H1 (cell line): ENCODE measurements around the gene ZC2HC1C. TPM values are rescaled to one million over a fixed set of nuclear protein-coding genes. Genes with fewer than 3 reads are reported as not detected.

Experiments used
- CTCF ChIA-PET: fragments of 300-600 bp; sonication (Branson Sonifier 250); formaldehyde crosslinking; loops from one replicate; lab custom pipeline; 2021; ENCODE audit not compliant: partially characterized antibody; lab: Charles Lee
- POLR2A ChIA-PET: fragments of 300-600 bp; sonication (Branson Sonifier 250); formaldehyde crosslinking; loops from one replicate; lab custom pipeline; 2021; ENCODE audit warnings: inconsistent platforms; ENCODE audit not compliant: partially characterized antibody; lab: Charles Lee
- DNase-seq, 2 experiments: peaks; one replicate each; pipeline versions ENCODE4 v3.0.0 to v3.0.0-alpha.2; 2010 to 2022; ENCODE audit warnings: low spot score in 2 of 2, low read depth in 1 of 2, mixed read lengths in 1 of 2
- FAIRE-seq: peaks from 2 replicates; lab custom pipeline; 2011; peaks lifted over from hg19 to GRCh38; lab: Jason Lieb, UNC
- H2AFZ ChIP-seq: 2 replicates; pipeline ENCODE4 v1.8.1; 2012; ENCODE audit warnings: low read length, inconsistent platforms
- H2AK5ac ChIP-seq: 2 replicates; pipeline ENCODE4 v1.6.1; 2013; ENCODE audit warnings: low read depth, low read length
- H2BK120ac ChIP-seq: replicated peaks from 2 replicates; pipeline ENCODE3; 2013; ENCODE audit warnings: low read depth, low read length, inconsistent platforms
- H2BK12ac ChIP-seq: 2 replicates; pipeline ENCODE4 v1.6.1; 2013; ENCODE audit warnings: low read depth, low read length
- H2BK15ac ChIP-seq: 2 replicates; pipeline ENCODE4 v1.6.1; 2013; ENCODE audit warnings: low read length
- H2BK20ac ChIP-seq: 2 replicates; pipeline ENCODE4 v1.6.1; 2013; ENCODE audit warnings: low read length
- H2BK5ac ChIP-seq: 2 replicates; pipeline ENCODE4 v1.6.1; 2013; ENCODE audit warnings: low read depth, low read length
- H3K14ac ChIP-seq: 2 replicates; pipeline ENCODE4 v1.6.1; 2013; ENCODE audit warnings: inconsistent platforms; ENCODE audit not compliant: insufficient read length
- H3K18ac ChIP-seq: 2 replicates; pipeline ENCODE4 v1.6.1; 2013; ENCODE audit warnings: low read length; ENCODE audit errors: extremely low read depth
- H3K23ac ChIP-seq: 2 replicates; pipeline ENCODE4 v1.6.1; 2013; ENCODE audit warnings: inconsistent platforms; ENCODE audit not compliant: insufficient read length
- H3K23me2 ChIP-seq: 2 replicates; pipeline ENCODE4 v1.6.1; 2013; ENCODE audit warnings: low read depth, low read length
- H3K27ac ChIP-seq: 2 replicates; pipeline ENCODE4 v1.6.1; 2011; ENCODE audit warnings: low read depth, low read length, inconsistent platforms
- H3K27me3 ChIP-seq, 4 experiments: replicated peaks in 1 of 4; 1 replicate in 1 of 4; 2 replicates in 3 of 4; pipeline versions ENCODE4 v1.6.1 to v1.8.1; 2011 to 2013; ENCODE audit warnings: low read length in 3 of 4, mild to moderate bottlenecking in 3 of 4, inconsistent platforms in 2 of 4, mixed read lengths in 2 of 4, moderate library complexity in 1 of 4; ENCODE audit not compliant: control insufficient read depth in 3 of 4, insufficient read depth in 3 of 4; ENCODE audit errors: extremely low read depth in 1 of 4
- H3K36me3 ChIP-seq, 4 experiments: 2 replicates each; pipeline versions ENCODE4 v1.6.1 to v1.8.1; 2011 to 2013; ENCODE audit warnings: mild to moderate bottlenecking in 4 of 4, low read length in 3 of 4, moderate library complexity in 2 of 4, control low read depth in 1 of 4, inconsistent platforms in 1 of 4; ENCODE audit not compliant: insufficient read depth in 4 of 4, control insufficient read depth in 2 of 4
- H3K4ac ChIP-seq: replicated peaks from 2 replicates; pipeline ENCODE3; 2013; ENCODE audit warnings: low read length, low read depth, mixed read lengths, inconsistent platforms; ENCODE audit not compliant: insufficient read length
- H3K4me1 ChIP-seq, 4 experiments: replicated peaks in 1 of 4; 1 replicate in 1 of 4; 2 replicates in 3 of 4; pipeline versions ENCODE4 v1.6.1 to v1.8.1; 2011 to 2013; ENCODE audit warnings: low read length in 3 of 4, inconsistent platforms in 2 of 4, mixed read lengths in 1 of 4; ENCODE audit not compliant: insufficient read depth in 4 of 4, control insufficient read depth in 3 of 4
- H3K4me2 ChIP-seq, 2 experiments: 2 replicates each; pipeline versions ENCODE4 v1.6.1 to v1.8.1; 2011 to 2013; ENCODE audit warnings: low read depth in 2 of 2, low read length in 2 of 2, control low read depth in 1 of 2, inconsistent platforms in 1 of 2, mild to moderate bottlenecking in 1 of 2; ENCODE audit not compliant: insufficient read depth in 1 of 2
- H3K4me3 ChIP-seq, 4 experiments: fragments of 200-600, 300-600 bp in 1 of 4; sonication (generic), shearing (Covaris generic), sonication (Bioruptor Twin) in 1 of 4; 2 replicates each; pipeline versions ENCODE4 v1.5.1 to v1.8.1; 2011 to 2016; ENCODE audit warnings: low read length in 4 of 4, low read depth in 3 of 4, control low read depth in 2 of 4, inconsistent platforms in 2 of 4, mild to moderate bottlenecking in 2 of 4, mixed read lengths in 1 of 4, moderate library complexity in 1 of 4; ENCODE audit not compliant: insufficient read depth in 2 of 4; ENCODE audit errors: extremely low read depth in 1 of 4
- H3K56ac ChIP-seq: replicated peaks from 2 replicates; pipeline ENCODE3; 2013; ENCODE audit warnings: low read depth, mild to moderate bottlenecking, mixed read lengths, low read length, inconsistent platforms; ENCODE audit not compliant: insufficient read length
- H3K79me1 ChIP-seq: 2 replicates; pipeline ENCODE4 v1.6.1; 2013; ENCODE audit warnings: low read depth, low read length, control low read depth
- H3K79me2 ChIP-seq, 2 experiments: 2 replicates each; pipeline versions ENCODE4 v1.6.1 to v1.8.1; 2012 to 2013; ENCODE audit warnings: low read length in 2 of 2, mild to moderate bottlenecking in 2 of 2, inconsistent platforms in 1 of 2; ENCODE audit not compliant: insufficient read depth in 2 of 2, control insufficient read depth in 1 of 2
- H3K9ac ChIP-seq, 4 experiments: replicated peaks in 1 of 4; 1 replicate in 1 of 4; 2 replicates in 3 of 4; pipeline versions ENCODE4 v1.6.1 to v1.8.1; 2011 to 2013; ENCODE audit warnings: low read depth in 3 of 4, low read length in 3 of 4, control low read depth in 2 of 4, mild to moderate bottlenecking in 2 of 4, moderate library complexity in 2 of 4, inconsistent platforms in 1 of 4; ENCODE audit errors: extremely low read depth in 1 of 4
- H3K9me3 ChIP-seq, 2 experiments: 2 replicates each; pipeline versions ENCODE4 v1.6.1 to v1.8.1; 2012 to 2013; ENCODE audit warnings: mild to moderate bottlenecking in 2 of 2, moderate library complexity in 2 of 2, control low read depth in 1 of 2, inconsistent platforms in 1 of 2, low read depth in 1 of 2, low read length in 1 of 2, mixed read lengths in 1 of 2; ENCODE audit not compliant: insufficient read depth in 2 of 2
- H4K20me1 ChIP-seq, 2 experiments: replicated peaks in 1 of 2; 2 replicates each; pipeline versions ENCODE3 to v1.8.1; 2011 to 2013; ENCODE audit warnings: inconsistent platforms in 2 of 2, low read length in 2 of 2, mild to moderate bottlenecking in 1 of 2; ENCODE audit not compliant: insufficient read depth in 2 of 2, control insufficient read depth in 1 of 2
- H4K5ac ChIP-seq: 2 replicates; pipeline ENCODE4 v1.6.1; 2013; ENCODE audit warnings: low read length, low read depth, mixed read lengths, inconsistent platforms; ENCODE audit not compliant: insufficient read length
- H4K8ac ChIP-seq: 2 replicates; pipeline ENCODE4 v1.8.0; 2013; ENCODE audit warnings: mild to moderate bottlenecking, moderate library complexity, low read length, inconsistent platforms; ENCODE audit not compliant: insufficient read depth; ENCODE audit errors: extremely low read depth
- H4K91ac ChIP-seq: replicated peaks from 2 replicates; pipeline ENCODE3; 2013; ENCODE audit warnings: low read length, mixed read lengths, inconsistent platforms; ENCODE audit not compliant: insufficient read length
- EP300 ChIP-seq, 2 experiments: IDR thresholded peaks; 1 replicate in 1 of 2; 2 replicates in 1 of 2; pipeline ENCODE4 v1.6.1; 2011 to 2012; ENCODE audit warnings: low read depth in 2 of 2, low read length in 2 of 2, mild to moderate bottlenecking in 2 of 2, borderline replicate concordance in 1 of 2, inconsistent platforms in 1 of 2, moderate library complexity in 1 of 2
- GABPA ChIP-seq: IDR thresholded peaks from 2 replicates; pipeline ENCODE4 v1.6.1; 2011; ENCODE audit warnings: mild to moderate bottlenecking, low read length, moderate library complexity, borderline replicate concordance; ENCODE audit not compliant: insufficient read depth
- KDM1A ChIP-seq: fragments of 200-600, 300-600 bp; sonication (generic); IDR thresholded peaks from 2 replicates; pipeline ENCODE4 v1.7.1; 2016; ENCODE audit warnings: mild to moderate bottlenecking, low read length, borderline replicate concordance
- RBBP5 ChIP-seq: IDR thresholded peaks from 2 replicates; pipeline ENCODE4 v1.7.1; 2012; ENCODE audit warnings: low read depth, mild to moderate bottlenecking, inconsistent platforms, low read length, moderate library complexity, borderline replicate concordance
- SP2 ChIP-seq: IDR thresholded peaks from 2 replicates; pipeline ENCODE4 v1.6.1; 2012; ENCODE audit warnings: mild to moderate bottlenecking, low read length, inconsistent platforms
- TAF7 ChIP-seq: optimal IDR thresholded peaks from 2 replicates; pipeline ENCODE3; 2011; ENCODE audit warnings: low read depth, mild to moderate bottlenecking, inconsistent platforms, low read length, moderate library complexity, borderline replicate concordance
- TEAD4 ChIP-seq: IDR thresholded peaks from 2 replicates; pipeline ENCODE4 v1.6.1; 2012; ENCODE audit warnings: low read depth, low read length, inconsistent platforms, mixed read lengths
- WGBS, 2 experiments: shearing (Covaris generic) in 1 of 2; methylation state at CpG; one replicate each; pipeline versions ENCODE4 v1.1.6 to v1.1.7; 2013 to 2015; ENCODE audit warnings: low lambda C conversion rate in 2 of 2, mixed read lengths in 2 of 2, inconsistent platforms in 1 of 2, low coverage in 1 of 2, missing lambda C conversion rate in 1 of 2; ENCODE audit not compliant: insufficient replicate concordance in 2 of 2, insufficient coverage in 1 of 2, insufficient read length in 1 of 2; ENCODE audit errors: extremely low coverage in 1 of 2, missing lambda C conversion rate in 1 of 2; 5-methylcytosine and 5-hydroxymethylcytosine counted together
- polyA plus RNA-seq, 7 experiments: library from polyadenylated mRNA; depleted of rRNA in 3 of 7; stranded (reverse) in 5 of 7; unstranded in 2 of 7; fragments of >200 nt in 5 of 7; fragments of 200-250 nt in 2 of 7; gene quantifications; 1 replicate in 5 of 7; 2 replicates in 1 of 7; 4 replicates in 1 of 7; pipeline versions ENCODE4 v1.2.1 to v1.2.3, GENCODE V29; 2011 to 2013; ENCODE audit warnings: missing spikeins in 2 of 7, mixed read lengths in 2 of 7
- total RNA-seq: library from RNA; stranded (reverse); fragmentation: NEBNext Ultra II Directional; extraction: Animal tissue kit (Norgen Biotek cat#: 25700); gene quantifications from 2 replicates; pipeline ENCODE4 v1.2.1, GENCODE V29; 2021
- TF ChIP-seq, protein P1 (sequence below): IDR thresholded peaks from 2 replicates; pipeline ENCODE4 v1.6.1; 2012; ENCODE audit warnings: inconsistent platforms
- TF ChIP-seq, protein P2 (sequence below): IDR thresholded peaks from 2 replicates; pipeline ENCODE4 v1.6.1; 2012; ENCODE audit warnings: inconsistent platforms

Gene ZC2HC1C
- total and polyA plus RNA-seq, 2 of the 8 experiments (the other 6 are each of a cell fraction or from before 2014, with no cell fraction given), result 0.57 to 1.2 TPM

- no peak overlapping the region for H3K18ac ChIP-seq
- no peak for DNase-seq
- ChIA-PET POLR2A (interaction anchor here (1.0 to 3.0 kb wide), 4 partner anchors 12 to 26 kb away, joined by 3 to 15 read pairs (median 6); partner anchors contain the start of genes ACYP1 and ZC2HC1C), CTCF (interaction anchor here (1.6 to 2.8 kb wide), 4 partner anchors 27 to 104 kb away, joined by 3 to 17 read pairs (median 8); no protein-coding TSS in a partner anchor)
- H3K4me3 ChIP-seq, result no peak overlapping the region
- H3K14ac ChIP-seq, result no peak overlapping the region
- H2BK12ac ChIP-seq, result no peak overlapping the region
- no peak overlapping the region for H4K8ac ChIP-seq
- no peak overlapping the region for H3K23ac ChIP-seq
- 95% methylated on average over 3 of the region's 3 CpGs; no CpG with 5 or more reads in 1 of the 2 experiments for WGBS, 2 experiments
- H3K23me2 ChIP-seq, result no peaks in the 10 kb centered on the region; the same call in 1 of the 2 replicates
- no peak overlapping the region for H3K9ac ChIP-seq
- H2BK5ac ChIP-seq, result no peak overlapping the region
- H2AFZ ChIP-seq, result no peak overlapping the region
- H3K4me2 ChIP-seq, result no peak overlapping the region
- H2BK120ac ChIP-seq, result no peak overlapping the region
- H2AK5ac ChIP-seq, result no peak overlapping the region
- no peak overlapping the region for H4K5ac ChIP-seq
- H3K27me3 ChIP-seq, result no peaks in the 10 kb centered on the region
- H4K91ac ChIP-seq, result no peak overlapping the region
- H3K4ac ChIP-seq, result no peak overlapping the region
- no peak overlapping the region for H3K56ac ChIP-seq
- peaks cover 0 to 4% (median 0%) of the 10 kb centered on the region in 4 experiments; a peak in 3 of 7 replicates for H3K4me1 ChIP-seq
- H3K27ac ChIP-seq, result no peak overlapping the region
- TF ChIP-seq, protein P1, sequence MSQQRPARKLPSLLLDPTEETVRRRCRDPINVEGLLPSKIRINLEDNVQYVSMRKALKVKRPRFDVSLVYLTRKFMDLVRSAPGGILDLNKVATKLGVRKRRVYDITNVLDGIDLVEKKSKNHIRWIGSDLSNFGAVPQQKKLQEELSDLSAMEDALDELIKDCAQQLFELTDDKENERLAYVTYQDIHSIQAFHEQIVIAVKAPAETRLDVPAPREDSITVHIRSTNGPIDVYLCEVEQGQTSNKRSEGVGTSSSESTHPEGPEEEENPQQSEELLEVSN, result no peak
- TF ChIP-seq RBBP5 (no peak), TAF7 (no peak), KDM1A (no peak), GABPA (no peak), SP2 (no peak), TEAD4 (no peak), EP300 (IDR thresholded peaks at IDR 0.05; ENCODE audit: borderline replicate concordance in 1 of 2, low read depth in 2 of 2, low read length in 2 of 2) (no peak)
- TF ChIP-seq, protein P2, sequence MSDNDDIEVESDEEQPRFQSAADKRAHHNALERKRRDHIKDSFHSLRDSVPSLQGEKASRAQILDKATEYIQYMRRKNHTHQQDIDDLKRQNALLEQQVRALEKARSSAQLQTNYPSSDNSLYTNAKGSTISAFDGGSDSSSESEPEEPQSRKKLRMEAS, result no peak
- no peaks in the 10 kb centered on the region for H3K9me3 ChIP-seq
- no peaks in the 10 kb centered on the region for H4K20me1 ChIP-seq
- FAIRE-seq, result no peak
- no peaks in the 10 kb centered on the region for H3K79me2 ChIP-seq
- H2BK15ac ChIP-seq, result no peak overlapping the region
- no peaks in the 10 kb centered on the region; a peak in 1 of 8 replicates for H3K36me3 ChIP-seq
- no peak overlapping the region for H2BK20ac ChIP-seq
- H3K79me1 ChIP-seq, result no peaks in the 10 kb centered on the region
Measured at GRCh38 chr14:75049731-75050201, 19.7 kb upstream of the ZC2HC1C start.
